ENCODE measurements around the gene ADGRE1. TPM values are rescaled to one million over a fixed set of nuclear protein-coding genes. Genes with fewer than 3 reads are reported as not detected.

The ADGRE1 gene
- total and polyA plus RNA-seq, 2 experiments from 2014 or later: not detected

DNA sequence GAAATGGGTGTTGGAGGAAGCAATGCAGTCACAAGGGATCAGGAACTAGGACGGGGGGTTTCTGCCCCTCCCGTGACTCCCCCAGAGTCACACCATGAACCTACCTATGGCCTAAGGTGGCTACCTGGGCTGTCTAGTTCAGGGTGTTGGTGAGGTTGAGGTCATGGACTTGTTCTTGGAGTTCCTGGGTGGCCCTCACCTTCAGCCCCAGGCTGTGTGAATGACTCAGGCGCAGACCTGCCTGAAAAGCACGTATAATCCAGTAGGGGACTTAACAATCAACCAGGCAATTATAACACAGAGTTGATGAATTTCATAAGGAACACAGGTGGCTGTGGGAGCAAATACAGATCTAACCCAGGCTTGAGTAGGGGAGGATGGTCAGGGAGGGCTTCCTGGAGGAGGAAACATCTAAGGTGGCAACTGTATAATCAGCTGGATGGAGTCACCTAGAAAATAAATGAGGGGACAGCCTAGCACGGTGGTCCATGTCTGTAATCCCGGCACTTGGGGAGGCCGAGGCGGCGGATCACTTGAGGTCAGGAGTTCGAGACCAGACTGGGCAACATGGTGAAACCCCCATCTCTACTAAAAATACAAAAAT lies 25.6 kb upstream of the ADGRE1 start (continued):
- TF ChIP-seq, protein P1, sequence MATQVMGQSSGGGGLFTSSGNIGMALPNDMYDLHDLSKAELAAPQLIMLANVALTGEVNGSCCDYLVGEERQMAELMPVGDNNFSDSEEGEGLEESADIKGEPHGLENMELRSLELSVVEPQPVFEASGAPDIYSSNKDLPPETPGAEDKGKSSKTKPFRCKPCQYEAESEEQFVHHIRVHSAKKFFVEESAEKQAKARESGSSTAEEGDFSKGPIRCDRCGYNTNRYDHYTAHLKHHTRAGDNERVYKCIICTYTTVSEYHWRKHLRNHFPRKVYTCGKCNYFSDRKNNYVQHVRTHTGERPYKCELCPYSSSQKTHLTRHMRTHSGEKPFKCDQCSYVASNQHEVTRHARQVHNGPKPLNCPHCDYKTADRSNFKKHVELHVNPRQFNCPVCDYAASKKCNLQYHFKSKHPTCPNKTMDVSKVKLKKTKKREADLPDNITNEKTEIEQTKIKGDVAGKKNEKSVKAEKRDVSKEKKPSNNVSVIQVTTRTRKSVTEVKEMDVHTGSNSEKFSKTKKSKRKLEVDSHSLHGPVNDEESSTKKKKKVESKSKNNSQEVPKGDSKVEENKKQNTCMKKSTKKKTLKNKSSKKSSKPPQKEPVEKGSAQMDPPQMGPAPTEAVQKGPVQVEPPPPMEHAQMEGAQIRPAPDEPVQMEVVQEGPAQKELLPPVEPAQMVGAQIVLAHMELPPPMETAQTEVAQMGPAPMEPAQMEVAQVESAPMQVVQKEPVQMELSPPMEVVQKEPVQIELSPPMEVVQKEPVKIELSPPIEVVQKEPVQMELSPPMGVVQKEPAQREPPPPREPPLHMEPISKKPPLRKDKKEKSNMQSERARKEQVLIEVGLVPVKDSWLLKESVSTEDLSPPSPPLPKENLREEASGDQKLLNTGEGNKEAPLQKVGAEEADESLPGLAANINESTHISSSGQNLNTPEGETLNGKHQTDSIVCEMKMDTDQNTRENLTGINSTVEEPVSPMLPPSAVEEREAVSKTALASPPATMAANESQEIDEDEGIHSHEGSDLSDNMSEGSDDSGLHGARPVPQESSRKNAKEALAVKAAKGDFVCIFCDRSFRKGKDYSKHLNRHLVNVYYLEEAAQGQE (IDR thresholded peaks at IDR 0.05; ENCODE audit: unreplicated experiment): no peak
- TF ChIP-seq ZNF114 (CRISPR knock-in tag; IDR thresholded peaks at IDR 0.05) (no peak), CTCF (conservative IDR thresholded peaks at IDR 0.05; ENCODE audit: low read depth in 2 of 2) (no peak), CREB1 (CRISPR knock-in tag; IDR thresholded peaks at IDR 0.05; ENCODE audit: low read depth) (no peak), STAT1 (IDR thresholded peaks at IDR 0.05; ENCODE audit: unreplicated experiment) (no peak), EZH2 (IDR thresholded peaks at IDR 0.05; ENCODE audit: low read depth, unreplicated experiment) (no peak), POLR2AphosphoS5 (IDR thresholded peaks at IDR 0.05; ENCODE audit: low read depth) (no peak), JUNB (IDR thresholded peaks at IDR 0.05; ENCODE audit: unreplicated experiment) (no peak)

GRCh38 chr19:6862673-6863078 lies 24.7 kb upstream of the ADGRE1 start:
- no peaks in the 10 kb centered on the region for H3K4me1 Mint-ChIP-seq
- no peaks in the 10 kb centered on the region for H3K9me2 ChIP-seq (ENCODE audit: insufficient read depth)
- TF ChIP-seq CTCF (conservative IDR thresholded peaks at IDR 0.05; ENCODE audit: low read depth in 2 of 2): peak; percentile 90 to 95
- TF ChIP-seq, protein P2, sequence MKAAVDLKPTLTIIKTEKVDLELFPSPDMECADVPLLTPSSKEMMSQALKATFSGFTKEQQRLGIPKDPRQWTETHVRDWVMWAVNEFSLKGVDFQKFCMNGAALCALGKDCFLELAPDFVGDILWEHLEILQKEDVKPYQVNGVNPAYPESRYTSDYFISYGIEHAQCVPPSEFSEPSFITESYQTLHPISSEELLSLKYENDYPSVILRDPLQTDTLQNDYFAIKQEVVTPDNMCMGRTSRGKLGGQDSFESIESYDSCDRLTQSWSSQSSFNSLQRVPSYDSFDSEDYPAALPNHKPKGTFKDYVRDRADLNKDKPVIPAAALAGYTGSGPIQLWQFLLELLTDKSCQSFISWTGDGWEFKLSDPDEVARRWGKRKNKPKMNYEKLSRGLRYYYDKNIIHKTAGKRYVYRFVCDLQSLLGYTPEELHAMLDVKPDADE (IDR thresholded peaks at IDR 0.05): no peak
- H4K20me1 ChIP-seq (replicated peaks; ENCODE audit: insufficient read depth): no peaks in the 10 kb centered on the region
- no peak overlapping the region for H3K27ac ChIP-seq (ENCODE audit: low read depth)
- peaks cover 70% of the 10 kb centered on the region for H3K9me3 Mint-ChIP-seq
- no peak overlapping the region for H2AFZ ChIP-seq
- no peaks in the 10 kb centered on the region for H3K79me2 ChIP-seq (replicated peaks; ENCODE audit: insufficient read depth)
- no peaks in the 10 kb centered on the region for H3K36me3 ChIP-seq (ENCODE audit: insufficient read depth)
- H3K36me3 Mint-ChIP-seq (ENCODE audit: low read depth): peaks cover 18% of the 10 kb centered on the region
- no peak overlapping the region for H3K4me3 ChIP-seq
- no peaks in the 10 kb centered on the region for H3F3A ChIP-seq (replicated peaks; ENCODE audit: low read depth)
- H3K4me1 ChIP-seq (ENCODE audit: insufficient read depth): no peaks in the 10 kb centered on the region
- H3K4me2 ChIP-seq: no peak overlapping the region
- ATAC-seq (peak; percentile 96), DNase-seq (ENCODE audit: low spot score) (peak; percentile 93)
- no peak overlapping the region for H3K27ac Mint-ChIP-seq
- peaks cover 6% of the 10 kb centered on the region for H3K27me3 Mint-ChIP-seq (ENCODE audit: insufficient read depth, low read depth, poor library complexity)
- 0 out of 3 replicates have a peak overlapping the region, but pooled peaks have one; percentile 0 for H3K4me3 Mint-ChIP-seq
- no peaks in the 10 kb centered on the region for H3K27me3 ChIP-seq (ENCODE audit: insufficient read depth)

Measured in GM23338 (cell line).